Lower lobe of right lung (tissue), 2 donors: ENCODE measurements around the gene PAQR8. TPM values are rescaled to one million over a fixed set of nuclear protein-coding genes. Genes with fewer than 3 reads are reported as not detected.

Source experiments
- ATAC-seq, 2 donors: fragments of 200-7000 bp; cut with Tn5 transposase; one replicate each; pipeline ENCODE4 v1.9.1; 2020 to 2022; ENCODE audit warnings: mild to moderate bottlenecking in 2 of 2, moderate library complexity in 2 of 2
- DNase-seq: peaks from one replicate; pipeline ENCODE4 v3.0.0-alpha.2; 2020
- H3K27ac ChIP-seq: fragments of 200-600 bp; one replicate; pipeline ENCODE4 v1.8.0; 2022
- H3K27me3 ChIP-seq: fragments of 200-600 bp; one replicate; pipeline ENCODE4 v1.8.0; 2022; ENCODE audit warnings: low read depth
- H3K36me3 ChIP-seq: fragments of 200-600 bp; one replicate; pipeline ENCODE4 v1.8.0; 2022; ENCODE audit warnings: mild to moderate bottlenecking
- H3K4me1 ChIP-seq: fragments of 200-600 bp; one replicate; pipeline ENCODE4 v1.8.0; 2022
- H3K4me3 ChIP-seq: fragments of 200-600 bp; one replicate; pipeline ENCODE4 v1.8.0; 2022; ENCODE audit warnings: mild to moderate bottlenecking
- H3K9me3 ChIP-seq: fragments of 200-600 bp; one replicate; pipeline ENCODE4 v1.8.0; 2022
- CTCF ChIP-seq: fragments of 200-600 bp; IDR thresholded peaks from one replicate; pipeline ENCODE4 v1.8.0; 2022; ENCODE audit warnings: antibody characterized with exemption, mild to moderate bottlenecking
- intact Hi-C: fragments of 100-400 bp; cut with DNase I; formaldehyde crosslinking; loops from one replicate; pipeline ENCODE4 v1.11.0; 2022
- total RNA-seq: library from RNA; stranded (reverse); fragmentation: NEBNext Ultra II Directional; extraction: Animal tissue kit (Norgen Biotek cat#: 25700); gene quantifications from one replicate; pipeline ENCODE4 v1.2.1, GENCODE V29; 2021
- donor health status: DM: no; HTN: yes; CAD: no; lungs with severe emphysema.

Gene PAQR8
- total RNA-seq, 1 donor from 2014 or later: 6.8 TPM

- H3K27ac ChIP-seq: peak overlapping the region; percentile 5
- H3K4me3 ChIP-seq: no peak overlapping the region
- no peak for TF ChIP-seq CTCF
- H3K27me3 ChIP-seq: no peaks in the 10 kb centered on the region
- intact Hi-C loops: no loop called here
- peak; percentile 79 to 81 for ATAC-seq
- H3K9me3 ChIP-seq: no peaks in the 10 kb centered on the region
- DNase-seq: peak; percentile 54
- H3K36me3 ChIP-seq: no peaks in the 10 kb centered on the region
- H3K4me1 ChIP-seq: peaks cover 21% of the 10 kb centered on the region
Observed at GRCh38 chr6:52330470-52330869, 31.5 kb upstream of the PAQR8 start.

- intact Hi-C loops: no loop called here
- Histone ChIP-seq H3K36me3 (no peaks in the 10 kb centered on the region), H3K4me3 (no peak overlapping the region), H3K4me1 (peaks cover 21% of the 10 kb centered on the region), H3K27me3 (no peaks in the 10 kb centered on the region), H3K9me3 (no peaks in the 10 kb centered on the region), H3K27ac (no peak overlapping the region)
- ATAC-seq (no peak), DNase-seq (no peak)
- TF ChIP-seq CTCF: no peak
Observed at GRCh38 chr6:52331793-52332457, 30.0 kb upstream of the PAQR8 start.

- Histone ChIP-seq H3K4me3 (no peak overlapping the region), H3K27ac (peak overlapping the region; percentile 53), H3K4me1 (peaks cover 16% of the 10 kb centered on the region), H3K36me3 (no peaks in the 10 kb centered on the region), H3K9me3 (no peaks in the 10 kb centered on the region), H3K27me3 (no peaks in the 10 kb centered on the region)
- intact Hi-C loops: no loop called here
- DNase-seq: no peak
- peak; percentile 49 to 54 for ATAC-seq
- TF ChIP-seq CTCF: no peak
Observed at GRCh38 chr6:52333840-52334200, 28.1 kb upstream of the PAQR8 start.

- Histone ChIP-seq H3K27ac (no peak overlapping the region), H3K27me3 (no peaks in the 10 kb centered on the region), H3K9me3 (no peaks in the 10 kb centered on the region), H3K4me1 (peaks cover 9% of the 10 kb centered on the region), H3K36me3 (no peaks in the 10 kb centered on the region), H3K4me3 (no peak overlapping the region)
- intact Hi-C loops: no loop called here
- ATAC-seq (no peak), DNase-seq (no peak)
- no peak for TF ChIP-seq CTCF
Observed at GRCh38 chr6:52335576-52335975, 26.4 kb upstream of the PAQR8 start.

- Histone ChIP-seq H3K9me3 (no peaks in the 10 kb centered on the region), H3K27ac (no peak overlapping the region), H3K4me1 (peaks cover 9% of the 10 kb centered on the region), H3K36me3 (no peaks in the 10 kb centered on the region), H3K4me3 (no peak overlapping the region), H3K27me3 (no peaks in the 10 kb centered on the region)
- DNase-seq (no peak), ATAC-seq (no peak)
- intact Hi-C loops: no loop called here
- TF ChIP-seq CTCF: no peak
Observed at GRCh38 chr6:52336919-52337561, 24.9 kb upstream of the PAQR8 start.
